K562 (cell line): ENCODE measurements around the gene FBXW9. TPM values are rescaled to one million over a fixed set of nuclear protein-coding genes. Genes with fewer than 3 reads are reported as not detected.

Experiments
- CHAMP1 ChIP-seq: fragments of 450-650 bp; IDR thresholded peaks from 2 replicates; pipeline ENCODE4 v1.6.1; 2016; ENCODE audit warnings: mild to moderate bottlenecking
- CHD1 ChIP-seq: fragments of 200-600 bp; sonication (generic); IDR thresholded peaks from one replicate; pipeline ENCODE4 v1.6.1; 2012; ENCODE audit warnings: mild to moderate bottlenecking, moderate library complexity, low read length, inconsistent platforms
- EP300 ChIP-seq: IDR thresholded peaks from 2 replicates; pipeline ENCODE4 v1.6.1; 2012; ENCODE audit warnings: low read length, improper control_type of control experiment
- ESRRB ChIP-seq: fragments of 250-450 bp; sonication (Bioruptor Pico); IDR thresholded peaks from 2 replicates; pipeline ENCODE4 v1.5.0; 2020; ENCODE audit warnings: mild to moderate bottlenecking, moderate library complexity, borderline replicate concordance
- FOXO4 ChIP-seq: fragments of 450-650 bp; formaldehyde crosslinking; IDR thresholded peaks from 2 replicates; pipeline ENCODE4 v1.4.0; 2020; ENCODE audit warnings: mild to moderate bottlenecking, moderate library complexity
- GTF2E2 ChIP-seq: fragments of 200-800 bp; sonication (Bioruptor generic); IDR thresholded peaks from 2 replicates; pipeline ENCODE4 v1.6.1; 2016; ENCODE audit warnings: missing genetic modification characterization, missing compliant biosample characterization
- HEY1 ChIP-seq: fragments of 250-450 bp; sonication (Bioruptor Pico); IDR thresholded peaks from 2 replicates; pipeline ENCODE4 v1.5.0; 2020; ENCODE audit warnings: mild to moderate bottlenecking, moderate library complexity, borderline replicate concordance
- JUNB ChIP-seq: fragments of 450-650 bp; formaldehyde crosslinking; conservative IDR thresholded peaks from 2 replicates; pipeline ENCODE4 v1.4.0; 2020; ENCODE audit warnings: mild to moderate bottlenecking
- NR2F6 ChIP-seq: fragments of 450-650 bp; formaldehyde crosslinking; IDR thresholded peaks from 2 replicates; pipeline ENCODE4 v1.4.0; 2020; ENCODE audit warnings: mild to moderate bottlenecking
- PCBP2 ChIP-seq: fragments of 200-400 bp; formaldehyde crosslinking; IDR thresholded peaks from 2 replicates; pipeline ENCODE4 v1.6.1; 2018; ENCODE audit warnings: low read length, low read depth, mild to moderate bottlenecking, moderate library complexity; ENCODE audit not compliant: poor library complexity, severe bottlenecking
- SMAD4 ChIP-seq: fragments of 250-450 bp; sonication (Bioruptor Pico); conservative IDR thresholded peaks from 2 replicates; pipeline ENCODE4 v1.8.0; 2021; ENCODE audit warnings: inconsistent platforms, mild to moderate bottlenecking, moderate library complexity
- ZFP91 ChIP-seq: sonication (generic); formaldehyde crosslinking; IDR thresholded peaks from 2 replicates; pipeline ENCODE4 v1.8.0; 2022; ENCODE audit warnings: mild to moderate bottlenecking, missing genetic modification reagents
- ZFPM2 ChIP-seq: fragments of 250-450 bp; sonication (Bioruptor Pico); IDR thresholded peaks from 2 replicates; pipeline ENCODE4 v1.5.1; 2022; ENCODE audit warnings: mild to moderate bottlenecking
- ZNF12 ChIP-seq: sonication (generic); formaldehyde crosslinking; IDR thresholded peaks from 2 replicates; pipeline ENCODE4 v1.4.0; 2020; ENCODE audit warnings: mild to moderate bottlenecking, missing genetic modification reagents
- ZNF609 ChIP-seq: sonication (generic); formaldehyde crosslinking; IDR thresholded peaks from 2 replicates; pipeline ENCODE4 v1.8.1; 2023; ENCODE audit warnings: missing genetic modification reagents, mild to moderate bottlenecking, borderline replicate concordance
- polyA plus RNA-seq, 8 experiments: library from polyadenylated mRNA; depleted of rRNA in 4 of 8; stranded (reverse) in 5 of 8; unstranded in 3 of 8; fragments of >200 nt; fragmentation: Nextera tagmentation in 2 of 8; fragmentation: Illumina TruSeq in 1 of 8; extraction: Ambion mirVana in 2 of 8; extraction: Trizol in 1 of 8; gene quantifications; 2 replicates each; pipeline versions ENCODE4 v1.2.1 to v1.2.3, GENCODE V29; 2011 to 2014; ENCODE audit warnings: inconsistent platforms in 1 of 8, missing spikeins in 1 of 8
- total RNA-seq, 7 experiments: library from RNA; depleted of rRNA in 6 of 7; stranded (reverse); fragments of >200 nt in 6 of 7; fragmentation: Illumina TruSeq in 2 of 7; extraction: Trizol in 2 of 7; gene quantifications; 2 replicates each; pipeline versions ENCODE4 v1.2.1 to v1.2.3, GENCODE V29; 2011 to 2021; ENCODE audit warnings: low replicate concordance in 1 of 7

Gene FBXW9
- total and polyA plus RNA-seq, 9 of the 15 experiments (the other 6 are each of a cell fraction or from before 2014, with no cell fraction given), result 0.23 to 21.7 (median 6.2) TPM

- TF ChIP-seq ZFP91 (CRISPR knock-in tag) (no peak), FOXO4 (CRISPR knock-in tag) (no peak), NR2F6 (CRISPR knock-in tag) (no peak), GTF2E2 (tag) (no peak), ZNF609 (CRISPR knock-in tag) (no peak), ZFPM2 (CRISPR knock-in tag) (no peak), ZNF12 (no peak), SMAD4 (CRISPR knock-in tag) (no peak), EP300 (no peak), JUNB (CRISPR knock-in tag) (no peak), ESRRB (CRISPR knock-in tag) (no peak), CHD1 (no peak), CHAMP1 (no peak), HEY1 (CRISPR knock-in tag) (no peak), PCBP2 (no peak)
These were observed at the start of gene FBXW9 (continued) for GRCh38 chr19:12696366-12697335.
